ENCODE data around the gene WDR38. TPM values are rescaled to one million over a fixed set of nuclear protein-coding genes. Genes with fewer than 3 reads are reported as not detected.

Gene WDR38
- total RNA-seq, 5 donors from 2014 or later (not counting 1 experiment from before 2014, with no cell fraction given), result not detected

- Histone ChIP-seq H3K4me1 (ENCODE audit: control insufficient read depth in 1 of 2, extremely low read depth in 1 of 2, insufficient read depth in 2 of 2, low read length in 2 of 2) (no peaks in the 10 kb centered on the region), H3K36me3 (ENCODE audit: control insufficient read depth in 2 of 2, extremely low read depth in 1 of 2, insufficient read depth in 1 of 2, low read length in 1 of 2) (peaks cover 16 to 56% of the 10 kb centered on the region in 2 donors), H3K27ac (ENCODE audit: low read length) (no peak overlapping the region), H3K9me3 (no peaks in the 10 kb centered on the region), H3K27me3 (replicated peaks in 1 of 2; ENCODE audit: control insufficient read depth in 2 of 2, extremely low read depth in 1 of 2, insufficient read depth in 2 of 2, low read length in 1 of 2) (peaks cover 0 to 13% of the 10 kb centered on the region in 2 experiments), H3K4me3 (ENCODE audit: control insufficient read depth in 1 of 2, extremely low read depth in 1 of 2, low read length in 1 of 2) (no peak overlapping the region)
- Mint-ChIP-seq H3K9me3 (no peaks in the 10 kb centered on the region), H3K27ac (no peak overlapping the region), H3K4me3 (no peak overlapping the region), H3K36me3 (peaks cover 73% of the 10 kb centered on the region), H3K4me1 (peaks cover 12 to 22% (median 16%) of the 10 kb centered on the region in 3 donors), H3K27me3 (no peaks in the 10 kb centered on the region)
- DNase-seq, result no peak
- CTCF ChIA-PET, result interaction anchor here (0.8 to 1.5 kb wide), 4 partner anchors 34 to 54 kb away, joined by 3 to 6 read pairs (median 3); no protein-coding TSS in a partner anchor
- WGBS (ENCODE audit: insufficient coverage), result 100% methylated on average over 3 of the region's 9 CpGs
- no peak for ATAC-seq (replicated peaks in 1 of 4)
- POLR2A ChIA-PET, result interaction anchor here (0.6 kb wide), 2 partner anchors 121 to 724 kb away, joined by 3 to 9 read pairs; no protein-coding TSS in a partner anchor
Observed at GRCh38 chr9:124894035-124894740, 40.9 kb downstream of the WDR38 start.

GRCh38 chr9:124894741-124895170 is 41.5 kb downstream of the WDR38 start:
- Histone ChIP-seq H3K4me1 (ENCODE audit: control insufficient read depth in 1 of 2, extremely low read depth in 1 of 2, insufficient read depth in 2 of 2, low read length in 2 of 2) (no peaks in the 10 kb centered on the region), H3K4me3 (ENCODE audit: control insufficient read depth in 1 of 2, extremely low read depth in 1 of 2, low read length in 1 of 2) (no peak overlapping the region), H3K36me3 (ENCODE audit: control insufficient read depth in 2 of 2, extremely low read depth in 1 of 2, insufficient read depth in 1 of 2, low read length in 1 of 2) (peaks cover 22 to 56% of the 10 kb centered on the region in 2 donors), H3K27ac (ENCODE audit: low read length) (no peak overlapping the region), H3K27me3 (replicated peaks in 1 of 2; ENCODE audit: control insufficient read depth in 2 of 2, extremely low read depth in 1 of 2, insufficient read depth in 2 of 2, low read length in 1 of 2) (peaks cover 0 to 18% of the 10 kb centered on the region in 2 experiments), H3K9me3 (no peaks in the 10 kb centered on the region)
- ChIA-PET POLR2A (no interaction called here), CTCF (interaction anchor here (0.9 to 1.5 kb wide), 2 partner anchors 42 to 43 kb away, joined by 3 to 6 read pairs; no protein-coding TSS in a partner anchor)
- Mint-ChIP-seq H3K9me3 (no peaks in the 10 kb centered on the region), H3K4me1 (peaks cover 12 to 22% (median 16%) of the 10 kb centered on the region in 3 donors), H3K27ac (peak overlapping the region; percentile 45 to 81), H3K27me3 (no peaks in the 10 kb centered on the region), H3K36me3 (peaks cover 72% of the 10 kb centered on the region), H3K4me3 (no peak overlapping the region)
- peak; percentile 10 to 75 (median 39) for DNase-seq
- ATAC-seq (replicated peaks in 1 of 4), result peak; percentile 73 to 95 (median 81)

- peaks cover 18 to 43% of the 10 kb centered on the region in 2 donors for H3K36me3 ChIP-seq (ENCODE audit: control insufficient read depth in 2 of 2, extremely low read depth in 1 of 2, insufficient read depth in 1 of 2, low read length in 1 of 2)
- POLR2A ChIA-PET, result no interaction called here
Observed at GRCh38 chr9:124897570-124898460, 44.6 kb downstream of the WDR38 start.

GRCh38 chr9:124899845-124900244 is 46.6 kb downstream of the WDR38 start:
- POLR2A ChIA-PET, result no interaction called here
- CTCF ChIA-PET, result no interaction called here

More at GRCh38 chr9:124897570-124898460, 44.6 kb downstream of the WDR38 start:
- Histone ChIP-seq H3K4me3 (ENCODE audit: control insufficient read depth in 1 of 2, extremely low read depth in 1 of 2, low read length in 1 of 2) (no peak overlapping the region), H3K9me3 (no peaks in the 10 kb centered on the region), H3K4me1 (ENCODE audit: control insufficient read depth in 1 of 2, extremely low read depth in 1 of 2, insufficient read depth in 2 of 2, low read length in 2 of 2) (no peaks in the 10 kb centered on the region), H3K27me3 (replicated peaks in 1 of 2; ENCODE audit: control insufficient read depth in 2 of 2, extremely low read depth in 1 of 2, insufficient read depth in 2 of 2, low read length in 1 of 2) (peaks cover 0 to 13% of the 10 kb centered on the region in 2 experiments), H3K27ac (ENCODE audit: low read length) (no peak overlapping the region)
- Mint-ChIP-seq H3K36me3 (peaks cover 63% of the 10 kb centered on the region), H3K4me3 (no peak overlapping the region), H3K27ac (no peak overlapping the region), H3K9me3 (no peaks in the 10 kb centered on the region), H3K4me1 (peaks cover 12 to 22% (median 16%) of the 10 kb centered on the region in 3 donors), H3K27me3 (no peaks in the 10 kb centered on the region)
- no CpG with 5 or more reads among the region's 6 CpGs for WGBS (ENCODE audit: insufficient coverage)
- CTCF ChIA-PET, result no interaction called here
- no peak for DNase-seq
- no peak for ATAC-seq (replicated peaks in 1 of 4)

GRCh38 chr9:124906966-124907365 is 53.7 kb downstream of the WDR38 start:
- no peak overlapping the region for H3K27ac Mint-ChIP-seq
- ATAC-seq (replicated peaks in 1 of 4) (no peak), DNase-seq (no peak)
- Histone ChIP-seq H3K9me3 (no peaks in the 10 kb centered on the region), H3K36me3 (ENCODE audit: control insufficient read depth in 2 of 2, extremely low read depth in 1 of 2, insufficient read depth in 1 of 2, low read length in 1 of 2) (peaks cover 25 to 32% of the 10 kb centered on the region in 2 donors), H3K27ac (ENCODE audit: low read length) (no peak overlapping the region), H3K4me3 (ENCODE audit: control insufficient read depth in 1 of 2, extremely low read depth in 1 of 2, low read length in 1 of 2) (no peak overlapping the region), H3K27me3 (replicated peaks in 1 of 2; ENCODE audit: control insufficient read depth in 2 of 2, extremely low read depth in 1 of 2, insufficient read depth in 2 of 2, low read length in 1 of 2) (no peaks in the 10 kb centered on the region), H3K4me1 (ENCODE audit: control insufficient read depth in 1 of 2, extremely low read depth in 1 of 2, insufficient read depth in 2 of 2, low read length in 2 of 2) (no peaks in the 10 kb centered on the region)
- H3K4me1 Mint-ChIP-seq, result no peaks in the 10 kb centered on the region
- H3K27me3 Mint-ChIP-seq, result peaks cover 0 to 6% of the 10 kb centered on the region in 2 donors
- peaks cover 54% of the 10 kb centered on the region for H3K36me3 Mint-ChIP-seq
- no peak overlapping the region for H3K4me3 Mint-ChIP-seq
- ChIA-PET CTCF (no interaction called here), POLR2A (no interaction called here)
- no peaks in the 10 kb centered on the region for H3K9me3 Mint-ChIP-seq
- no CpG with 5 or more reads among the region's 1 CpG for WGBS (ENCODE audit: insufficient coverage)

More at GRCh38 chr9:124899845-124900244, 46.6 kb downstream of the WDR38 start:
- Mint-ChIP-seq H3K27me3 (peaks cover 0 to 3% of the 10 kb centered on the region in 2 donors), H3K4me1 (peaks cover 7 to 14% (median 10%) of the 10 kb centered on the region in 3 donors), H3K27ac (no peak overlapping the region), H3K4me3 (no peak overlapping the region), H3K9me3 (no peaks in the 10 kb centered on the region), H3K36me3 (peaks cover 57% of the 10 kb centered on the region)
- Histone ChIP-seq H3K4me3 (ENCODE audit: control insufficient read depth in 1 of 2, extremely low read depth in 1 of 2, low read length in 1 of 2) (no peak overlapping the region), H3K27me3 (replicated peaks in 1 of 2; ENCODE audit: control insufficient read depth in 2 of 2, extremely low read depth in 1 of 2, insufficient read depth in 2 of 2, low read length in 1 of 2) (peaks cover 0 to 13% of the 10 kb centered on the region in 2 experiments), H3K27ac (ENCODE audit: low read length) (no peak overlapping the region), H3K4me1 (ENCODE audit: control insufficient read depth in 1 of 2, extremely low read depth in 1 of 2, insufficient read depth in 2 of 2, low read length in 2 of 2) (no peaks in the 10 kb centered on the region), H3K36me3 (ENCODE audit: control insufficient read depth in 2 of 2, extremely low read depth in 1 of 2, insufficient read depth in 1 of 2, low read length in 1 of 2) (peaks cover 15 to 41% of the 10 kb centered on the region in 2 donors), H3K9me3 (no peaks in the 10 kb centered on the region)
- DNase-seq (no peak), ATAC-seq (replicated peaks in 1 of 4) (no peak)
- 96% methylated on average over 6 of the region's 9 CpGs for WGBS (ENCODE audit: insufficient coverage)

Data from T-cell (primary cell).